Measurements from ENCODE around the gene FXYD7.

Gene FXYD7

DNA sequence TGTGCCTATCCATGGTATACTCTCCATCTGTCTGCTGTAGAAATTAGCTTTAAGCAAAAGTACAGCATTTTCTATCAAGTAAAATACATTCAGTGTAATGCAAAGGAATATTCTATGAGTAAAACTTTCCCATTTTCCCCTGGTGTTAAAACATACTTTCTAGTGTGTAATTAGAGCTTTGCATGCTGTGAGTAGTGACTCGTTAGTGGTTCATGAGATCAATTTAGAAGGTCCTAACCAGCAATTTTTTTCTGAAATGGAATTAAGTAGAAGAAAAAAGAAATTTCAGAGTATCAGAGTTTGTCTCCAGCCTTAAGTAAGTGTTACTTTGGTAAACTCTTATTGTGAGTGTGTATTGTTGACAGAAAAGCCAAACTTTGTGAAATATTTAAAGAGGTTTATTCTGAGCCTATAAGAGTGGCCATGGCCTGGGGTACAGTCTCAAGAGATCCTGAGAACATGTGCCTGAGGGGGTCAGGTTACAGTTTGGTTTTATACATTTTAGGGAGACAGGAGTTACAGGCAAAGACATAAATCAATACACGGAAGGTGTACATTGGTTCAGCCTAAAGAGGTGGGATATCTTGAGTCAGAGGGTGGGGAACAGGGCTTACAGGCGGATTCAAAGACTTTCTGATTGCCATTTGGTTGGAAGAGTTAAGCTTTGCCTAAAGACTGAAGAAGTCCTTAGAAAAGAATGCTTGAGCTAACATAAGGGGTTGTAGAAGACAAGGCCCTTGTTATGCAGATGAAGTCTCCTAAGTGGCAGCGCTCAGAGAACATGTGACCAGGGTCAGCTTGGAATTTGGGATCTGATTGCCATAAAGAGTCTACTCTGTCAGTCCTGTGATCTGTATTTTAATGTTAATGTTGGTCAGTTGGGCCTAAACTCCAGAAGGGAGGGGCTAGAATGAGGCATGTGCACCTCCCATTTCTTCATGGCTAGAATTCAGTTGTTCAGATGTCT is 60.0 kb downstream of the FXYD7 start:
- DNase-seq (ENCODE audit: low read depth), result no peak
